Measurements from ENCODE around the gene PYM1. TPM values are rescaled to one million over a fixed set of nuclear protein-coding genes. Genes with fewer than 3 reads are reported as not detected.
A peak's percentile ranks its signal among the peaks of the same experiment; 100 is the strongest.

The PYM1 gene
- total RNA-seq (2012; rRNA removed) (25.6 and 27.8 TPM in 2 replicates), polyA plus RNA-seq (2012; rRNA removed) (26.5 and 27.3 TPM in 2 replicates), Bru-seq, nascent RNA (percentile 75 among the genes with signal in this experiment), BruChase-seq, experiment 1, labeled RNA remaining after a 6-hour chase (percentile 82 among the genes with signal in this experiment), BruChase-seq, experiment 2, labeled RNA remaining after a 2-hour chase (percentile 72 among the genes with signal in this experiment)
- 20.9 and 33.3 TPM in 2 replicates for polyA plus RNA-seq (2012; cell fraction: cytosol; rRNA removed)
- polyA plus RNA-seq (2012; cell fraction: nucleus; rRNA removed; ENCODE audit: low replicate concordance): 5.8 and 12.0 TPM in 2 replicates
- long read RNA-seq, transcript PYM1-203 (3 exons, 1,226 nt): major isoform, 15 of 24 reads
- long read RNA-seq, transcript PYM1-202 (3 exons, 1,073 nt): minor isoform, 6 of 24 reads
- long read RNA-seq, partial matches to known transcripts: 2 of 24 reads
- long read RNA-seq, other reads (novel, unspliced or antisense): 1 of 24 reads

GRCh38 chr12:55927588-55928502 lies at the start of gene PYM1:
Gene PYM1, minus strand, starts transcription at chr12:55927894. Its CDS starts 133 bp downstream, at chr12:55927761.
- Histone ChIP-seq H3K4me2 (ENCODE audit: low read depth, low read length) (peak within 1 kb of the TSS; percentile 98), H3K4me1 (ENCODE audit: control insufficient read depth, insufficient read depth, low read length) (peaks cover 13% of the 10 kb centered on the region), H3K79me1 (ENCODE audit: low read depth in 1 of 2, low read length in 2 of 2) (peaks cover 36 to 67% of the 10 kb centered on the region in 2 experiments), H4K8ac (ENCODE audit: low read depth in 2 of 2, low read length in 2 of 2) (peak within 1 kb of the TSS; percentile 99 to 100), H3K9me1 (ENCODE audit: insufficient read depth, low read length) (peaks cover 6% of the 10 kb centered on the region), H3K27ac (ENCODE audit: insufficient read depth, low read length) (peak within 1 kb of the TSS; percentile 94), H2BK15ac (ENCODE audit: low read depth, low read length) (peak within 1 kb of the TSS; percentile 72; the same call in 2 of the 3 replicates), H2BK5ac (ENCODE audit: low read depth, low read length, poor library complexity, severe bottlenecking) (peak within 1 kb of the TSS; percentile 89), H2AK9ac (replicated peaks; ENCODE audit: low read depth, low read length, poor library complexity) (peak within 1 kb of the TSS; percentile 99), H2AFZ (replicated peaks; ENCODE audit: low read length, poor library complexity) (peak within 1 kb of the TSS; percentile 94), H3K27me3 (ENCODE audit: control insufficient read depth, insufficient read depth, low read length) (no peaks in the 10 kb centered on the region), H4K5ac (ENCODE audit: low read depth, low read length) (peak within 1 kb of the TSS; percentile 94), H3K9ac (ENCODE audit: low read depth, low read length) (peak within 1 kb of the TSS; percentile 98), H3K23ac (ENCODE audit: low read depth, low read length) (peak within 1 kb of the TSS; percentile 89), H3K4ac (ENCODE audit: low read depth, low read length) (peak within 1 kb of the TSS; percentile 93), H4K91ac (ENCODE audit: insufficient read depth, low read depth, low read length) (peak within 1 kb of the TSS; percentile 91), H4K20me1 (ENCODE audit: insufficient read depth, low read length) (no peaks in the 10 kb centered on the region), H3K9me3 (ENCODE audit: control insufficient read depth, insufficient read depth, low read length) (no peaks in the 10 kb centered on the region), H2AK5ac (ENCODE audit: low read depth, low read length) (peak within 1 kb of the TSS; percentile 93), H2BK120ac (ENCODE audit: low read depth, low read length) (peak within 1 kb of the TSS; percentile 54), H3K56ac (ENCODE audit: extremely low read depth, insufficient read depth, low read length) (peak within 1 kb of the TSS; percentile 95), H3K14ac (replicated peaks; ENCODE audit: low read depth, low read length) (peak within 1 kb of the TSS; percentile 98), H3K18ac (ENCODE audit: low read depth, low read length) (peak within 1 kb of the TSS; percentile 82), H2BK20ac (ENCODE audit: low read depth, low read length) (0 out of 2 replicates have a peak within 1 kb of the TSS, but pooled peaks have one; percentile 49), H3K36me3 (ENCODE audit: control insufficient read depth, insufficient read depth, low read length) (peaks cover 2% of the 10 kb centered on the region; the same call in 1 of the 2 replicates), H3K4me3 (ENCODE audit: insufficient read depth, low read depth, low read length) (peak within 1 kb of the TSS; percentile 83)
- no TSS peak for BruUV-seq (replicated peaks)
- 1% methylated on average over 23 of the region's 49 CpGs; no CpG with 5 or more reads in 1 of the 2 experiments for WGBS, 2 experiments (ENCODE audit: extremely low coverage in 2 of 2, insufficient read length in 1 of 2)
- dilution Hi-C loops (cut with HindIII; ENCODE audit: low sequenced_read_pairs, unreplicated experiment) (no loop called here), intact Hi-C loops (cut with micrococcal nuclease) (no loop called here), in situ Hi-C loops (cut with MboI; ENCODE audit: low sequenced_read_pairs) (loop anchor here (10.0 kb wide), 1 partner anchor 103 kb away; the partner anchor contains the start of gene DNAJC14)
- peak; percentile 50 for DNase-seq
- ATAC-seq (ENCODE audit: low read depth): peak; percentile 26
- POLR2A ChIA-PET (ENCODE audit: unreplicated experiment): interaction anchor here (0.6 to 2.2 kb wide), 4 partner anchors 98 to 199 kb away, joined by 3 to 6 read pairs (median 4); partner anchors contain the start of genes ORMDL2 and SARNP
- TF ChIP-seq CTCF (conservative IDR thresholded peaks at IDR 0.05; ENCODE audit: low read depth, low read length): no peak
- no peak for TF ChIP-seq NFE2L2 (IDR thresholded peaks at IDR 0.05; ENCODE audit: low read depth, low read length)
- TF ChIP-seq POLR2A (IDR thresholded peaks at IDR 0.05; ENCODE audit: low read depth, low read length): no peak
- CTCF ChIA-PET: interaction anchor here (1.4 kb wide), 1 partner anchor 9 kb away, joined by 4 read pairs; no protein-coding TSS in a partner anchor

Data from IMR-90 (cell line).